Activated B cell treated with CpG ODN at 0.5 μM for 24 hours (primary cell): ENCODE measurements around the gene ESYT1. TPM values are rescaled to one million over a fixed set of nuclear protein-coding genes. Genes with fewer than 3 reads are reported as not detected.
A peak's percentile ranks its signal among the peaks of the same experiment; 100 is the strongest.

Experiments
- ATAC-seq: fragments of 200-7000 bp; cut with Tn5 transposase; one replicate; pipeline ENCODE4 v1.10.0; 2021; ENCODE audit warnings: low read depth, mild to moderate bottlenecking, moderate library complexity
- CTCF ChIA-PET: fragments of 350-600 bp; sonication (Branson Sonifier 250); formaldehyde crosslinking; loops from one replicate; lab custom pipeline; 2021; ENCODE audit warnings: antibody characterized with exemption; lab: Charles Lee
- POLR2A ChIA-PET: fragments of 350-600 bp; sonication (Branson Sonifier 250); formaldehyde crosslinking; loops from one replicate; lab custom pipeline; 2021; ENCODE audit warnings: antibody characterized with exemption; lab: Charles Lee
- DNase-seq: peaks from one replicate; pipeline ENCODE4 v3.0.0; 2022
- H3K27ac Mint-ChIP-seq: one replicate; pipeline ENCODE4 v1.8.0; 2020; ENCODE audit warnings: mixed read lengths
- H3K27me3 Mint-ChIP-seq: one replicate; pipeline ENCODE4 v1.8.0; 2021; ENCODE audit warnings: mixed read lengths
- H3K36me3 Mint-ChIP-seq: one replicate; pipeline ENCODE4 v1.8.0; 2021; ENCODE audit warnings: low read depth, mixed read lengths
- H3K4me1 Mint-ChIP-seq: one replicate; pipeline ENCODE4 v1.8.0; 2021; ENCODE audit warnings: mixed read lengths
- H3K4me3 Mint-ChIP-seq: one replicate; pipeline ENCODE4 v1.8.0; 2020; ENCODE audit warnings: mild to moderate bottlenecking, mixed read lengths
- H3K9me3 Mint-ChIP-seq: one replicate; pipeline ENCODE4 v1.8.0; 2020; ENCODE audit warnings: mixed read lengths
- CTCF ChIP-seq: fragments of 200-600 bp; IDR thresholded peaks from one replicate; pipeline ENCODE4 v1.8.0; 2022; ENCODE audit warnings: antibody characterized with exemption, mild to moderate bottlenecking
- intact Hi-C: fragments of 100-400 bp; cut with micrococcal nuclease; formaldehyde crosslinking; loops from one replicate; pipeline ENCODE4 v1.15.1; 2024
- total RNA-seq: library from RNA; stranded (reverse); gene quantifications from 2 replicates; pipeline ENCODE4 v1.2.3, GENCODE V29; 2022

ESYT1 gene
- total RNA-seq, 1 donor from 2014 or later = 137 TPM

- H3K27ac Mint-ChIP-seq = no peak overlapping the region
- H3K4me3 Mint-ChIP-seq = no peak overlapping the region
- no peak for TF ChIP-seq CTCF
- no peaks in the 10 kb centered on the region for H3K9me3 Mint-ChIP-seq
- POLR2A ChIA-PET = interaction anchor here (0.9 to 1.9 kb wide), 2 partner anchors 9 to 100 kb away, joined by 5 to 6 read pairs; partner anchors contain the start of gene RNF41
- CTCF ChIA-PET = interaction anchor here (4.2 to 4.7 kb wide), 2 partner anchors 67 to 101 kb away, joined by 34 to 80 read pairs; partner anchors contain the start of genes RNF41 and SMARCC2
- H3K36me3 Mint-ChIP-seq = peaks cover 57% of the 10 kb centered on the region
- peaks cover 49% of the 10 kb centered on the region for H3K4me1 Mint-ChIP-seq
- intact Hi-C loops = loop anchor here (10.0 kb wide), 1 partner anchor 473 kb away; no protein-coding TSS in a partner anchor
- no peaks in the 10 kb centered on the region for H3K27me3 Mint-ChIP-seq
- no peak for DNase-seq
- no peak for ATAC-seq
These were observed 6.7 kb upstream of the ESYT1 start for GRCh38 chr12:56121204-56121870.

- ATAC-seq (no peak), DNase-seq (no peak)
- peaks cover 53% of the 10 kb centered on the region for H3K4me1 Mint-ChIP-seq
- ChIA-PET CTCF (interaction anchor here (0.5 to 1.9 kb wide), 3 partner anchors 39 to 135 kb away, joined by 3 to 5 read pairs (median 4); partner anchors contain the start of genes ANKRD52 and SMARCC2), POLR2A (interaction anchor here (0.6 to 0.9 kb wide), 3 partner anchors 29 to 481 kb away, joined by 3 to 5 read pairs (median 4); no protein-coding TSS in a partner anchor)
- TF ChIP-seq CTCF = no peak
- H3K4me3 Mint-ChIP-seq = no peak overlapping the region
- peaks cover 44% of the 10 kb centered on the region for H3K36me3 Mint-ChIP-seq
- H3K9me3 Mint-ChIP-seq = no peaks in the 10 kb centered on the region
- no peak overlapping the region for H3K27ac Mint-ChIP-seq
- no peaks in the 10 kb centered on the region for H3K27me3 Mint-ChIP-seq
- intact Hi-C loops = loop anchor here (10.0 kb wide), 1 partner anchor 472 kb away; no protein-coding TSS in a partner anchor
These were observed 5.4 kb upstream of the ESYT1 start for GRCh38 chr12:56122637-56123036.

- CTCF ChIA-PET = interaction anchor here (1.3 to 6.0 kb wide), 4 partner anchors 65 to 340 kb away, joined by 3 to 59 read pairs (median 4); partner anchors contain the start of genes ANKRD52 and SMARCC2
- no peaks in the 10 kb centered on the region for H3K9me3 Mint-ChIP-seq
- ATAC-seq = no peak
- POLR2A ChIA-PET = interaction anchor here (0.6 to 6.3 kb wide), 6 partner anchors 7 to 65 kb away, joined by 3 to 104 read pairs (median 4); partner anchors contain the start of genes MYL6B, PA2G4, RPL41 and SMARCC2
- no peak overlapping the region for H3K4me3 Mint-ChIP-seq
- no peak for DNase-seq
- intact Hi-C loops = loop anchor here (10.0 kb wide), 1 partner anchor 471 kb away; no protein-coding TSS in a partner anchor
- peak overlapping the region; percentile 50 for H3K27ac Mint-ChIP-seq
- H3K4me1 Mint-ChIP-seq = peaks cover 46% of the 10 kb centered on the region
- no peak for TF ChIP-seq CTCF
- peaks cover 47% of the 10 kb centered on the region for H3K36me3 Mint-ChIP-seq
- no peaks in the 10 kb centered on the region for H3K27me3 Mint-ChIP-seq
These were observed 3.9 kb upstream of the ESYT1 start for GRCh38 chr12:56124133-56124532.

- peak; percentile 12 for ATAC-seq
- intact Hi-C loops = loop anchor here (1.0 to 10.0 kb wide), 8 partner anchors 8 to 985 kb away; partner anchors contain the start of genes CS, MYL6, NABP2 and SMARCC2
These were observed 1.3 kb upstream of the ESYT1 start for GRCh38 chr12:56126732-56127239.

More at GRCh38 chr12:56126732-56127239, 1.3 kb upstream of the ESYT1 start:
- H3K27me3 Mint-ChIP-seq = no peaks in the 10 kb centered on the region
- CTCF ChIA-PET = interaction anchor here (0.7 to 6.0 kb wide), 11 partner anchors 8 to 337 kb away, joined by 3 to 59 read pairs (median 5); partner anchors contain the start of genes MYL6, MYL6B, SMARCC2 and ZC3H10
- peak overlapping the region; percentile 98 for H3K27ac Mint-ChIP-seq
- H3K36me3 Mint-ChIP-seq = peaks cover 44% of the 10 kb centered on the region
- no peak for DNase-seq
- no peaks in the 10 kb centered on the region for H3K9me3 Mint-ChIP-seq
- peaks cover 60% of the 10 kb centered on the region for H3K4me1 Mint-ChIP-seq
- H3K4me3 Mint-ChIP-seq = peak overlapping the region; percentile 97
- TF ChIP-seq CTCF = no peak
- POLR2A ChIA-PET = interaction anchor here (0.6 to 6.3 kb wide), 17 partner anchors 10 to 297 kb away, joined by 3 to 104 read pairs (median 7); partner anchors contain the start of genes CS, DNAJC14, MYL6 and MYL6B
